Measurements from ENCODE around the gene MSH2.

The MSH2 gene

DNA sequence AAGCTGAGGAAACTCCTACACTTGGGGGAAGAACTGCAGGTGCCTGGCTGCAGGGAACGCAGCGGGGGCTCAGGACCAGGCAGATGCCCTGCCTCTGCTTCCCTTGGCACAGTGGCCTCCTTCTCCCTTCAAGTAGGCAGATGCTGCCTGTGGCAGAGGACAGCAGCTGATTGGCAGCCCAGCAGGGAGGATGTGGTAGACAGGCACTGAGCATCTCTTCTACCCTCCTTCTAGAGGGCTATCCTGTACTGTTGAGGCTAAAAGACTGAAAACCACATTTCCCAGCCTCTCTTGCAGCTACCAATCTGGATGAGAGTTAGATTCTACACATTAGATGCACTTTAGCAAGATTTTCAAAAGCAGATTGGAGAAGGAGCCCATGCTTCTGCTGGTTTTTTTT is 105.7 kb downstream of the MSH2 start:
- no peak for DNase-seq (ENCODE audit: low spot score)

DNA sequence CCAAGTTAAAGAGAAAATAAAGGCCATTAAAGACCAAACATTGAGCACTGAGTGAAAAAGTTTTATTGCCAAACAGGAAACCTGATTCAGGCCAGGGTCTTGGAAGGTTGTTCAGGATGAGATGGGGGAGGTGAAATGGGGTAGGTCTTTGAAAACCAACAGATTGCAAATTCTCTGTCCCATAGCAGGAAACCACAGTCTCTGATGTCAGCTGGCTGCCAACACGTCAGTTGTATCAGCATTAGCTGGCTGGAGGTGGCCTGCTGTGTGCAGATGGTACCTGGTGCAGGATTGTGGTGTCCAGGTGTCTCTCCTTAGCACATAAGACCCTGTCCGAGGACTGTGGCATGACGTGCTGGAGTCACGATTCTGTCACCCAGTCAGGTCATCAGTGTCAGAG is 106.3 kb downstream of the MSH2 start:
- DNase-seq (ENCODE audit: low spot score) = no peak

DNA sequence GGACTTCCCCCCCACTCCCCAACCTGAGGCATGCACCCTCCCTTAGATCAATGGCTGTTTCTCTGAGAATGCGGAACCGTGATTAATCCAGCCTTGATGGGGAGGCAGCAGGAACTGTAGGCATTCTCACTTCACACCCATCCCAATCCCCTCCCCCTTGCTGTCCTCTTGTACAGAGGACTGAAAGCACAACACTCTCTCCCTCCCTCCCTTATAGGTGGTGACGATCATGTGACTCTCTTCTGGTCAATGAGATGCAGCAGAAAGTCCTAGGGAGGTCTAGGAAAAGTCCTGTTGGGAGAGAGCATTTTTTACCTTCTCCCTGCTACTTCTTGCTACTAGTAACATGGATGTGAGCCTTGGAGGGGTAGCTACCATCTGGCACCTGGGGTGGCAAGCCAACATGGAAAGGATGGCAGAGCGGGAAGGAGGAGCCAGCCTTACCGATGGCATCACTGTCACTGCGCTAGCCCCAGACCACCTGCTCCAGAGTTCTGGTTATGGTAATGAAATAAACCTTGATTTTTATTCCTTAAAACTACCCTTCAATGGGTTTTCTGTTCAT is 106.9 kb downstream of the MSH2 start:
- DNase-seq (ENCODE audit: low spot score) = peak; percentile 81

DNA sequence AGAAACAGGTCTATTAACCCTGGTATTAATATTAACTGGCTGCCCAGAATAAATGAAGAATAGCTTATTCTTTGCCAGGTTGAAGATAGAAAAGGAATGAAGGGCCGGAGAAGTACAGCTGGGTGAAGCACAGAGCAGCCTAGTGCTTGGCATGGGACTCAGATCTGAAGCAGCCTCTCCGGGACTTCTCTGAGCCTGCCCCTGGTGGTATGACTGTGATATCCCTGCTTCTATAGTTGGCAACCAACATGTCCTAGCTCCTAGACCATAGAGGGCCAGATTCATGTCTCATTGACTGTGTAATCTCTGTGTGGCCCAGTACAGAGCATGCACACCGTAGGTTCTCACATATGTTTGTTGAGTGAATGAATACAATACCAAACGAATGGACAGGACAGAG is 107.8 kb downstream of the MSH2 start:
- peak; percentile 49 for DNase-seq (ENCODE audit: low spot score)

DNA sequence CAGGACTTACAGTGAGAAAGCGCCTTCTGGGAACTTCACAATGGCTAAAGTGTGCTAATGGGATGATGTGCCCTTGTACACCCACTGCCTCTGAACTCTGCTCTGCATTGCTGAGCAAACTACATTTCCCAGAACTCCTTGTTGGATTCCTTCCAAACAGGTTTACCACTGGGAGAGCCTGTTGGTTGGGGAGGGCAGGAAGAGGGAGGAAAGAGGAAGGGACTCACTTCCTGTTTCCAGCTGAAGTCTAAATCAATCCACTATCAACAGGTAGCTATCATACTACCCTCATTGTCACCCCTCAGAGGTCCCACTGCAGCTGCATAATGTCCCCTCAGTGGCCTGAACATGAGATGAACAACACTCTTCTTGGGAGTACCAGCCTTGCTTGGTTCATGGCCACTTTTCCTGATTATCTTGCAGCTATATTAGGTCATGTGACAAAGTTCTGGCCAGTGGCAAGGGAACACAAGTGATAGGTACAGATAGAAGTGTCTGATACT is 109.7 kb downstream of the MSH2 start:
- DNase-seq (ENCODE audit: low spot score) = peak; percentile 31

DNA sequence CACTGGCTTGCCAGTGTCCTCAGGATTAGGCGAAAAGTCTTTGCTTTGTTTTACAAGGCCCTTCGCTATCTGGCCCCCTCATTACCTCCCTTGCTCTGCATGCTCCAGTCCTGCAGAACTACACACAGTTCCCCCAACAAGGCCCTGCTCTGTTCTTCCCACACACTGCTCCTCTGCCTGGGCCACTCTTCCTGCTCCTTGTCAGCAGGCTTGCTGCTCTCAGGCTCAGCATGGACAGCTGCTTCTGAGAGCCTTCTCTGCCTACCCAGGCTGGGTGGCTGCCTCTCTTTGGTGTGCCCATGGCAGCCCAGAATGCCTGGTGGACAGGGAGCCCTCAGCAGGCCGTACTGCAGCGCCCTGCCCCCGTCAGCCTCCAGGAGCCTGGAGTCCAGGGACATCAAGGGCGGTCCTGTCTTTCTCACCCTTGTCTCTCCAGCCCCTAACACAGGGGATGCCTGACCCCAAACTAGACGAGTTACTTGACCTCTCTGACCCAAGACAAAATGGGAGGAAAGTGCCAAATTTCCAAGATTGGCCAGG is 111.1 kb downstream of the MSH2 start:
- DNase-seq (ENCODE audit: low spot score) = peak; percentile 20

DNA sequence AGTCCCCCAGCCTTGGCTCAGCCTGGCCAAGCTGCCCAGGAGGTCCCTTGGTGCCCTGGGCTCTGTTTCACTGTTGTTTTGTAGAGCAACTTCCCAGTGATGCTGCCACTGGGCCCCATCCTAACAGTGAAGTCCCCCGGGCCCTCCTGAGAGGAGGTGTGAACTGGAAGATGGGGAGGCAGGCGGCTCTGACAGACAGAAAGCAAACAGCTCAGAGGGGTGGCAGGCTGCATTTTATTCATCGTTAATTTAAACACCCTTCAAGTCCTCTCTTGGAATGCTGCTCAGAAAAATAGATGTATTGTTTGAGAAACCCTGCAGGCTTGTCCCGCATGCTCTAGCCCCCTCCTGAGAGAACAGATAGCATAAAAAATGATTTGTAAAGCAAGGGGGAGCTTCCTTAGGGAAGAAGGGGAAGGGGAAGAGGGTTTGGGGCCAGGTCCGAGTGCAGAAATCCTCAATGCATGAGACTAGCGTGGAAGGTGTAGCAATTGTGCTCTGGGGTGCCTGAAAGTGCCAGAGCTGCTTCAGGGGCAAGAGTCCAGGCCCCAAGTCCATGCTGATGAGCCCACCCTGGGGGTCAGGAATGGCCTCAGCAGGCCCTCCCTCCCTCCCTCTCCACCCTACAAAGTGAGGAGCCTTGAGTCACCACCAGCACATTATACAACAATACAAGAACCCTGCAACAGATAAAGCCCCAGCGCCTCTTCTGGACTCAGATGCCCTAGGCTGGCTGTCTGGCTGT is 113.6 kb downstream of the MSH2 start:
- no peak for DNase-seq (ENCODE audit: low spot score)

DNA sequence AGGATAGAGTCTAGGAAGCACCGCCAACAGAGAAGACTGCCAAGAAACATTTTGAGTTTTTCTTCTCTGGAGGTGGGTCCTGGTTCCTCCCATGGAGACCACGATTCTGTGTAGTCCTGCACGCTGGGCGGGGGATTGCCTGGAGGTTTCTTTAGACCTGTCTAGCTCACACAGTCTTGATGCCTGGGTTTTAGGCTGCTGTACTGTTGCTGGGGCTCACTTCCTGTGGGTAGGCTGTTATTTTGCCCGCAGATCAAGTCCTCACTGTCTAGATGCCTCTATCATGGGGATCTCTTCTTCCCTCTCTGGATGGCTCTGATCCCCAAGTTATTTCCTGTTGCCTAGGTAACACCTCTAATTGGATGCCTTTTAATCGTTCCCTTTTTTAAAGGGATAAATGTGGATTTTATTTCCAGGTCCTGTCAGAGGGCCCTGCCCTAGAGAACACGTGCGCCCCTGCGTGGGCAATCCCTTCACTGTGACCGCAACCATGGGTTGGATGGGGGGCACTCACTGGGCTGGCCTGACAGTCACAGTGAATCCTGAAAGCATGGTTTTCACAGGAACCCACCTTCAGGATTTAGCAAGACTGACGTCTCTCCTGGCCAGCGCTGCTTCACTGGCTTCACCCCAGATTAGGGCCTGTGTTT is 115.7 kb downstream of the MSH2 start:
- peak; percentile 17 for DNase-seq (ENCODE audit: low spot score)

DNA sequence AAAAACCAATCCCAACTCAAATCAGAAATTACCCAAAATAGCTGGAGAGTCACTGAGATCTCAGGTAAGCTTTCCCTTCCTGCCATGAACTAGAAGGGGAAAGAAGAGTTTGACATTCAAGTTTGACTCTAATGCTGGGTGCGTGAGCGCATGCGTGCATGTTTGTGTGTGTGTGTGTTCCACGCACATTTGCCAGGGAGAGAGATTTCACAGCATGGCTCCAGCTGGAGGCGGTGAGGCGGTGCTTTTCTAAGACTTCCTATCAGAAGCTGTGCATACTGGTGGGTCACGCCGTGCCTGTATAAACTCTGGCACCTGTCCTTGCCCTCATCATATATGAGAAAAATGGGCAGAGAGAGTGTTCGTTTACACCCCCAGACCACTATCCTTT is 116.2 kb downstream of the MSH2 start:
- DNase-seq (ENCODE audit: low spot score) = peak; percentile 70

DNA sequence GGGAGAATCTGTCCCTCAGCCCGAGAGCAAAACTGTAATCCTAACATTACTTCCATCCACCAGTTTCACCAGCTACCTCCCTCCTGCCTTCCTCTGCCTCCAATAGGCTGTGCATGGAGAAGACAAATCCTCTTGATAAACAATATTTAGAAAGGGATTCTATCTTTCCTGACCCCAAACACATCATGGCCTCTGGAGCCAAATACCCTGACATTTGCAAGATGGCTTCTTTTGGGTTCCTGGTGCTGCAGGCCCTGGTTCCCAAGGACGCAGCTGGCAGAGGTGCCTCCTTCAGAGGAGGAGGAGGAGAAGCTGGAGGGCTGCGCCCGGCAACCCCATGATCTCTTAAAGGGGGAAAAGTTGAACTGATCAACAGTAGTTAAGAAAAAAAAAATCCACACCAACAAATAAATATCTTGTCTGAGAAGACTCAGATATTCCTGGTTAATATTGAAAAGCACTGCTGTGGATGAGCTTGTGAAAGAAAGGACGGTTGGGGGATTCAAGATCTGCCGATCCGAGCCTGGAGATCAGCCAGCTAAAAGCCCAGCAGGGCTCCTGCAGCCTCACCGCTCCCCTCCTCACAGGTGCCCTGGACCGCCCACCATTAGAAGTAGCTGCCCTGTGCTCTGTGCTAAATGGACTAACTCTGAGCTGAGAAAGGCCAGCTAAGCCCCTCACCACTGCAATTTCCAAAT is 116.8 kb downstream of the MSH2 start:
- DNase-seq (ENCODE audit: low spot score) = no peak

DNA sequence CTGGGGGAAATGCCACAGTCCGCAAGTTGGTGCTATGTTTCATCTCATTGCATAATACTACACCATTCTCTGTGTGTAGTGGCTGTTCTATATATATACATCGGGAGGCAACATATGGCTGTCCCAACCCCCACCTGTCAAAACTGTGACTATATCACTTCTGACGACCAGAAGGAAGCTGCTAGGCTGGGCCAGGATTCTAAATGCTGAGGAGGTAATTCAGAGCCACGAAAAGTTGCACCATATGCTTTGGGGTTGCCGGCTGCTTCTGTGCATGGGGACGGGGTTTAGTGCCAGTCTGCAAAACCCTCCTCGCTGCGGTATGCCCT is 117.3 kb downstream of the MSH2 start:
- peak; percentile 51 for DNase-seq (ENCODE audit: low spot score)

DNA sequence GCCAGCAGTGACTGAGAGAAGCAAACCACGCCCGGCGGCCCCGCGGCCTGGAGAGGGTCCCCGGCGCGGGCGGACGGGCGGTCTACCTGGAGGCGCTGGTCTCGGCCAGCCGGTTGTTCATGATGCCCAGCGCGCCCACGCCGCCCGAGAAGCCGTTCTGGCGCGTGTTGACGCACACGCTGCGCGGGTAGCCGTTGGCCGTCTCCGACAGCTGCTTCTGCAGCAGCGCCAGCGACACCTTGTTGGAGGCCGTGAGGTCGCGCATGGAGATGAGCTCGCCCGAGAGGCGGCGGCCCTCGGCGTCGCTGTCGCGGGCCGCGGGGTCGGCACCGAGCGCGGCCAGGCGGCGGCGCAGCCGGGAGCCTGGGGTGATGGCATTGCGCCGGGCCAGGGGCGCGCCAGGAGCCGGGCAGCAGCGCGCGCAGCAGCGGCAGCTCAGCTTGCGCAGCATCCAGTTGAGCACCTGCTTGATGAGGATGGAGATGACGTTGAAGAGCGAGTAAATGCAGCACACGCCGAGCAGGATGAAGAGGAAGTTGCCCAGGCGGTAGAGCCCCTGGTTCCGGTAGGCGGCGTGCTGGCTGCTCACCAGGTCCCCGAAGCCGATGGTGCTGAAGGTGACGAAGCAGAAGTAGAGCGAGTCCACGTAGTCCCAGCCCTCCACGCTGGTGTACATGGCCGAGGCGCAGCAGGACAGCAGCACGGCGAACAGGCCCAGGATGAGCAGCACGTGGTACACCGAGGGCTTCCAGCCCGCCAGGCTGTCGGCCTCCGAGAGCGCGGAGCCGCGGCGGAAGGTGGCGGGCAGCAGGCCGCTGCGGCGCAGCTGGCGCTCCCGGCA is 118.1 kb downstream of the MSH2 start:
- peak; percentile 53 for DNase-seq (ENCODE audit: low spot score)

DNA sequence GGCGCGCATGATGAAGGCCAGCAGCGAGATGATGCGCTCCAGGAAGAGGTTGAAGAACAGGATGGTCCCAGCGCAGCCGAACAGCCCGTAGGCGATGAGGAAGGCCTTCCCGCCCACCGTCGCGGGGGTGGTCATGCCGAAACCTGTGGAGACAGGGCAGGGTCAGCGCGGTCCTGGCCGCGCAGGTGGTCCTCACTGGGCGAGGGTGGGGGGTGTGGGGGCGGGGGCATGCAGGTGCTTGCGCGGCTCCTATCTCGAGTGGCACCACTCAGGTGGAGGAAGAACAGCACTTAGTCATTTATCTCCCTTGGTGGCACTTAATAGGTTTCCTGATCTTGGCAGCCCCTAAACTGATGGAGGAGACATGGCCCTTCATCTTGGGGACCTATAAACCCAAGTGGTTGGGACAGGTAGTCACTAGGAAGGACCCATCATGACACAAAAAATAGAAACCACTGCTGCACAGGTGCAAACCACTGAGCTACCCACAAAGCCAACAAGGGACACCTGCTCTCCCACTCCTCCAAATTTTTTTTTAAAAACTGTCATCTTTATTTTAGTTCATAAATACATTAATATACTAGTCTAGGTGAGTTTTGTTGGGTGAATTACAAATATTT is 118.8 kb downstream of the MSH2 start:
- DNase-seq (ENCODE audit: low spot score) = no peak

DNA sequence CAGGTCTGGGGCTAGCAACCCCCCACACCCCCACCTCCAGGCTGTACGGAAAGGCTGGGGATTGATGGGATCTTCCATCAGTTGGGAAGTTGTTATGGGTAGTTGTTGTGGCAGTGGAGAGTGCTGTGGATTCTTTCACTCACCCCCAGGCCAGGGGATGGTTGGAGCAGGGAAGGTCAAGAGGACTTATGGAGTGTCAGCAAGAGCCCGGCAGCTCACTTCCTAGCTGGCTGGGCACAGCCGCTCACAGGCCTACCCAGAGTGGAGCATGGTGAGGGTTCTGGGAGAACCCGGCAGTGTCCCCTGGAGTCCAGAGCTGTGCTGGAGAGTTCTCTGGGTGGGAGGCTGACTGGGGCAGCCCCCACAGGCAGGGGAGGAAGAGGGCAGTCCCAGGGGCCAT is 122.2 kb downstream of the MSH2 start:
- DNase-seq (ENCODE audit: low spot score) = no peak

DNA sequence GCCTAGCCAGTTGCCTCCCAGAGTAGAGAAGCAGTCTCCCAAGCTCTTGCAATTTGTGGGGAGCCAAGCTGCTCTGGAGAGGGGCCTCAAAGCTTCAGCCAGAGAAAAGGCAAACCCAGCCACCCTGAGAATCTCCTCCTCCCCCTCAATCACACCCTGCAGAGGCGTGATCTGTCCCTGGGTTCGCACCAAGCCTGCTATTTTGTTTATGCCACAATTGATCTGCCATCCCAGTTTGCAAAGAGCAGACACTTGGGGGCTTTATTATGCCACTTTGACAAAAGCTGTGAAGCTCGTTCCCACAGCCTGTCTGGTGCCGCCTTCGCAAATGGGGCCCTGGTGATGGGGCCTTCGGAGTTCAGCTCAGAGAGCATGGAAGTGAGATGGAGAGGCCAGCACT is 125.5 kb downstream of the MSH2 start:
- no peak for DNase-seq (ENCODE audit: low spot score)

DNA sequence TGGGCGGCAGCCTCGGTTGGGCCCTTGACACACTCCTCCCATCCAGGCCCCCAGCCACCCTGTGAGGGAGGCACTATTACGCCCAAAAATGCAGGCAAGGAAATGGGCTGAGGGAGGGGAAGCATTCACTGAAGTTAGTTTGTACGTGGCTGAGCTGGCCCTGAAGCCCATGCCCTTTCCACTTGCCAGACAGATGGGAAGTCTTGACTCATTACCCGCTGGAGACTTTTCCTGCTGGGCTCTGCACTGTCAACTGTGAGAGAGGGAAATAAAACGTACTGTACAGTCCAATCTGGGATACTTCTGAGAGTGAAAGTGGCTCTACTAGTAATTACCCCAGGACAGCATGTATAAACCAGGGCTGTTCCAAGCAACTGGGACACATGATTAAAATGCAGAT is 125.9 kb downstream of the MSH2 start:
- peak; percentile 50 for DNase-seq (ENCODE audit: low spot score)

DNA sequence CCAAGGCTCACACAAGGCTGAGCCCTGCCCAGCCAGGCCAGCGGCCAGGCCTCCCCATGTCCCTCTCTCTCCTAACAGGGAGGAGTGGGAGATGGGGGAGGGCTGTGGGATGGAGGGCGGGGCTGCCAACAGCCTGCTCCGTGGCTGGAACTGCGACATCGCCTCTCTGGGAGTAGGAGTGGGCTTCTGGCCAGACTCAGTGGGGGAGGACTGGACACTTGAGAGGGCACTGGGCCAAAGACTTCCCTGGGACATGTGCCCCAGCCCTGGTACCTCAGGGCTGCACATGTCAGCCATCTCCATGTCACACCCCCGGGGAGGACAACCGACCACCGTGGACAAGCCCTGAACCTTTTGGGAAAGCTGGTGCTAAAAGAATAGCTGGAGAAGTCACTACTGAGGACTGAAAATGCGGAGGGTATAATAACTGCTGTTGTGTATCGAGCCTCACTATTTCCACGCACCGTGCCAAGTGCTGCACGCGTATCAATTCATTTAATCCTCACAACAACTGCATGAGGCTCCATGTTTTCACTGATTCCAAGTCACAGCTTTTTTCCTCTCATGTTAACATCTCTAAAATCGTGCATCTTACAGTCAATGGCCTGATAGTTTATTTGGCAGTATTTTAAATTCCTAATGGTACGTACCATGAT is 127.3 kb downstream of the MSH2 start:
- DNase-seq (ENCODE audit: low spot score) = no peak

DNA sequence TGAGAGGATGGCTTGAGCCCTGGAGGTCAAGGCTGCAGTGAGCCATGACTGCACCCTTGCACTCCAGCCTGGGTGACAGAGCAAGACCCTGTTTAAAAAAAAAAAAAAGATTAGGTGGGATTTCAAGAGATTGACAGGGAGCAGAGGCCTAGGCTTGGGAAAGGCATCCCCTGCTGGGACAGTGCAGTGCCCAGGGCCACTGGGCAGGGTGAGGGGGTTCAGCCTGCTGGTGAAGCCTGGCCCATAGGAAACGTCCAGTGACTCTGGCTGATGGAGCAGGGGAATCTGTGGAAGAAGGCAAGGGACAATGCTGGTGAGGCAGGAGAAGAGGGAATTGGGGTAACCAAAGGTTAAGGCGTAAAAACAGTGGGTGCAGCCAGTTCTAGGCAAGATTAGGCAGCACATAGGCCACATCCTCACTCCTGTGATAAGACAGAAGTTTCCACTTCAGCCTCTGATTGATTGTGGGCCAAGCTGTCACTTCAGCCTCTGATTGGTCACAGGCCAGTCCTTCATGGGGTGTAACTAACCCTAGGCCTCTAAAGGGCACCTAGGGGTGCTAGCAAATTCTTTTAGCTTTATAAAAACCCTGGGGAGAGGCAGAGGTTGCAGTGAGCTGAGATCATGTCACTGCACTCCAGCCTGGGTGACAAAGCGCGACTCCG is 128.6 kb downstream of the MSH2 start:
- no peak for DNase-seq (ENCODE audit: low spot score)

Data from cerebellar cortex (tissue), 1 donor.